HCT116 (cell line): Measurements from ENCODE around the gene PELI3. TPM values are rescaled to one million over a fixed set of nuclear protein-coding genes. Genes with fewer than 3 reads are reported as not detected.

ENCODE experiments used
- ATAC-seq: fragments of 200-7000 bp; cut with Tn5 transposase; 2 replicates; pipeline ENCODE4 v1.9.1; 2020; ENCODE audit warnings: mild to moderate bottlenecking, moderate library complexity
- BruUV-seq: library from RNA; stranded (reverse); fragments of 400-500 nt; replicated peaks from 2 replicates; lab custom pipeline; 2021; lab: Mats Ljungman, UMichigan
- CTCF ChIA-PET: fragments of 300-600 bp; sonication (Branson Sonifier 250); formaldehyde crosslinking; loops from one replicate; lab custom pipeline; 2021; ENCODE audit warnings: antibody characterized with exemption; lab: Charles Lee
- POLR2A ChIA-PET: fragments of 300-600, 350-600 bp; sonication (Branson Sonifier 250); formaldehyde crosslinking; loops from one replicate; lab custom pipeline; 2021; ENCODE audit warnings: antibody characterized with exemption; lab: Charles Lee
- RAD21 ChIA-PET, 2 experiments: fragments of 300-600 bp; sonication (Branson Sonifier 250); formaldehyde crosslinking; loops; one replicate each; lab custom pipeline; 2023; ENCODE audit warnings: low total read pairs in 2 of 2; ENCODE audit not compliant: uncharacterized antibody in 2 of 2, unreplicated experiment in 2 of 2, low non-redundant PET in 1 of 2; lab: Charles Lee
- DNase-seq: peaks from one replicate; pipeline ENCODE4 v3.0.0-alpha.2; 2010; ENCODE audit warnings: low read depth, low spot score
- H2AFZ ChIP-seq: fragments of 200-600 bp; shearing (Covaris generic), sonication (generic); 2 replicates; pipeline ENCODE4 v1.6.1; 2017; ENCODE audit warnings: low read depth, mixed run types, mixed read lengths, antibody characterized with exemption, low read length; ENCODE audit not compliant: poor library complexity, severe bottlenecking
- H3K27ac ChIP-seq: 2 replicates; pipeline ENCODE4 v1.5.1; 2012; ENCODE audit warnings: low read depth, low read length
- H3K27me3 ChIP-seq: fragments of 200-600 bp; sonication (generic); 2 replicates; pipeline ENCODE4 v1.6.1; 2016; ENCODE audit warnings: mixed run types, low read length, mixed read lengths; ENCODE audit not compliant: insufficient read depth
- H3K36me3 ChIP-seq, 2 experiments: fragments of 200-500 bp in 1 of 2; fragments of 200-600 bp in 1 of 2; sonication (Bioruptor generic) in 1 of 2; sonication (generic) in 1 of 2; 2 replicates each; pipeline versions ENCODE4 v1.5.1 to v1.6.1; 2014 to 2016; ENCODE audit warnings: low read length in 2 of 2, inconsistent platforms in 1 of 2, mixed read lengths in 1 of 2, mixed run types in 1 of 2; ENCODE audit not compliant: insufficient read depth in 2 of 2, control insufficient read depth in 1 of 2
- H3K4me1 ChIP-seq, 2 experiments: fragments of 200-600 bp in 1 of 2; sonication (generic) in 1 of 2; 2 replicates each; pipeline versions ENCODE4 v1.5.1 to v1.6.1; 2012 to 2017; ENCODE audit warnings: low read length in 2 of 2, inconsistent platforms in 1 of 2, mild to moderate bottlenecking in 1 of 2, mixed read lengths in 1 of 2, mixed run types in 1 of 2, moderate library complexity in 1 of 2; ENCODE audit not compliant: insufficient read depth in 2 of 2, control insufficient read depth in 1 of 2
- H3K4me2 ChIP-seq: fragments of 200-600 bp; sonication (generic); 2 replicates; pipeline ENCODE4 v1.6.1; 2017; ENCODE audit warnings: mixed run types, low read length, mixed read lengths
- H3K4me3 ChIP-seq, 2 experiments: fragments of 200-600 bp in 1 of 2; sonication (generic) in 1 of 2; replicated peaks in 1 of 2; 2 replicates each; pipeline ENCODE4 v1.5.1; 2011 to 2016; ENCODE audit warnings: low read length in 2 of 2, control low read depth in 1 of 2, low read depth in 1 of 2, mild to moderate bottlenecking in 1 of 2, mixed read lengths in 1 of 2, mixed run types in 1 of 2
- H3K79me2 ChIP-seq: fragments of 200-600 bp; sonication (generic); 2 replicates; pipeline ENCODE4 v1.6.1; 2017; ENCODE audit warnings: mild to moderate bottlenecking, mixed run types, low read length, moderate library complexity, mixed read lengths; ENCODE audit not compliant: insufficient read depth
- H3K9ac ChIP-seq: fragments of 200-600 bp; sonication (generic); 2 replicates; pipeline ENCODE4 v1.6.1; 2016; ENCODE audit warnings: low read length, mixed read lengths
- H3K9me2 ChIP-seq: fragments of 200-600 bp; sonication (generic), shearing (Covaris generic); 2 replicates; pipeline ENCODE4 v1.6.1; 2017; ENCODE audit warnings: mixed run types, mild to moderate bottlenecking, moderate library complexity; ENCODE audit not compliant: insufficient read depth
- H3K9me3 ChIP-seq, 2 experiments: fragments of 200-500 bp in 1 of 2; fragments of 200-600 bp in 1 of 2; sonication (Bioruptor generic) in 1 of 2; sonication (generic) in 1 of 2; 2 replicates each; pipeline ENCODE4 v1.6.1; 2014 to 2017; ENCODE audit warnings: low read length in 2 of 2, mixed read lengths in 2 of 2, inconsistent platforms in 1 of 2, low read depth in 1 of 2, mild to moderate bottlenecking in 1 of 2, mixed run types in 1 of 2, moderate library complexity in 1 of 2; ENCODE audit not compliant: control insufficient read depth in 1 of 2, insufficient read depth in 1 of 2
- H4K20me1 ChIP-seq: fragments of 200-600 bp; sonication (generic), shearing (Covaris generic); 2 replicates; pipeline ENCODE4 v1.6.1; 2017; ENCODE audit warnings: mixed run types, mild to moderate bottlenecking, moderate library complexity; ENCODE audit not compliant: insufficient read depth
- ATF3 ChIP-seq: IDR thresholded peaks from 2 replicates; pipeline ENCODE4 v1.6.1; 2012
- CBX3 ChIP-seq: IDR thresholded peaks from 2 replicates; pipeline ENCODE4 v1.6.1; 2012; ENCODE audit warnings: low read depth
- CEBPB ChIP-seq: IDR thresholded peaks from 2 replicates; pipeline ENCODE4 v1.6.1; 2012; ENCODE audit warnings: low read depth
- CTCF ChIP-seq, 3 experiments: fragments of 200-600 bp in 1 of 3; sonication (generic) in 1 of 3; IDR thresholded peaks in 2 of 3; conservative IDR thresholded peaks in 1 of 3; 2 replicates each; pipeline ENCODE4 v1.5.1; 2012 to 2017; ENCODE audit warnings: low read depth in 2 of 3, low read length in 2 of 3, antibody characterized with exemption in 1 of 3, borderline replicate concordance in 1 of 3, control low read depth in 1 of 3, mild to moderate bottlenecking in 1 of 3, mixed read lengths in 1 of 3, mixed run types in 1 of 3, moderate library complexity in 1 of 3; ENCODE audit not compliant: insufficient read depth in 1 of 3
- EGR1 ChIP-seq: IDR thresholded peaks from 2 replicates; pipeline ENCODE4 v1.6.1; 2012; ENCODE audit warnings: low read depth
- ELF1 ChIP-seq: IDR thresholded peaks from 2 replicates; pipeline ENCODE4 v1.6.1; 2012; ENCODE audit warnings: low read depth, borderline replicate concordance
- EZH2 ChIP-seq: fragments of 200-600 bp; sonication (generic); IDR thresholded peaks from 2 replicates; pipeline ENCODE4 v1.6.1; 2017; ENCODE audit warnings: antibody characterized with exemption, mixed run types
- EZH2phosphoT487 ChIP-seq: fragments of 200-600 bp; IDR thresholded peaks from 2 replicates; pipeline ENCODE4 v1.6.1; 2018; ENCODE audit warnings: antibody characterized with exemption, borderline replicate concordance
- FOSL1 ChIP-seq: IDR thresholded peaks from 2 replicates; pipeline ENCODE4 v1.6.1; 2012; ENCODE audit warnings: low read depth
- JUND ChIP-seq: IDR thresholded peaks from 2 replicates; pipeline ENCODE4 v1.6.1; 2012
- MAX ChIP-seq: IDR thresholded peaks from 2 replicates; pipeline ENCODE4 v1.6.1; 2012
- POLR2AphosphoS5 ChIP-seq: IDR thresholded peaks from 2 replicates; pipeline ENCODE4 v1.6.1; 2011; ENCODE audit warnings: mild to moderate bottlenecking, low read depth, low read length, moderate library complexity
- RAD21 ChIP-seq: IDR thresholded peaks from 2 replicates; pipeline ENCODE4 v1.6.1; 2012; ENCODE audit warnings: low read depth, mild to moderate bottlenecking
- REST ChIP-seq: IDR thresholded peaks from 2 replicates; pipeline ENCODE4 v1.6.1; 2012; ENCODE audit warnings: low read depth
- SP1 ChIP-seq: IDR thresholded peaks from 2 replicates; pipeline ENCODE4 v1.6.1; 2012; ENCODE audit warnings: low read depth
- SRF ChIP-seq: IDR thresholded peaks from 2 replicates; pipeline ENCODE4 v1.6.1; 2012; ENCODE audit warnings: low read depth
- TCF7L2 ChIP-seq: IDR thresholded peaks from 2 replicates; pipeline ENCODE4 v1.7.0; 2011; ENCODE audit warnings: borderline replicate concordance, inconsistent platforms; ENCODE audit not compliant: insufficient read depth, insufficient read length; ENCODE audit errors: extremely low read depth
- YY1 ChIP-seq: IDR thresholded peaks from 2 replicates; pipeline ENCODE4 v1.6.1; 2011; ENCODE audit warnings: low read length, low read depth, moderate library complexity, mild to moderate bottlenecking; ENCODE audit not compliant: insufficient replicate concordance; ENCODE audit errors: extremely low read depth
- ZBTB33 ChIP-seq: IDR thresholded peaks from 2 replicates; pipeline ENCODE4 v1.6.1; 2011; ENCODE audit warnings: mild to moderate bottlenecking, low read length, moderate library complexity; ENCODE audit not compliant: insufficient replicate concordance; ENCODE audit errors: extremely low read depth
- intact Hi-C: fragments of 100-400 bp; cut with micrococcal nuclease; formaldehyde crosslinking; loops from 2 replicates; pipeline ENCODE4 v1.10.0; 2022
- total RNA-seq: library from RNA; stranded (reverse); gene quantifications from one replicate; pipeline ENCODE4 v1.2.1, GENCODE V29; 2021; ENCODE audit not compliant: unreplicated experiment

The PELI3 gene
- total RNA-seq, 1 experiment from 2014 or later: 12.8 TPM

GRCh38 chr11:66488957-66489356 lies 22.3 kb downstream of the PELI3 start:
- Histone ChIP-seq H3K4me3 (no peak overlapping the region), H3K4me2 (no peak overlapping the region), H4K20me1 (no peaks in the 10 kb centered on the region), H3K9ac (no peak overlapping the region), H3K79me2 (no peaks in the 10 kb centered on the region), H2AFZ (no peak overlapping the region), H3K27me3 (no peaks in the 10 kb centered on the region), H3K27ac (no peak overlapping the region), H3K9me3 (no peaks in the 10 kb centered on the region), H3K36me3 (peaks cover 4 to 5% of the 10 kb centered on the region in 2 experiments; a peak in 2 of 4 replicates), H3K4me1 (no peaks in the 10 kb centered on the region), H3K9me2 (no peaks in the 10 kb centered on the region)
- intact Hi-C loops: no loop called here
- CTCF ChIA-PET: no interaction called here
- RAD21 ChIA-PET: no interaction called here
- no peak for DNase-seq
- ATAC-seq: no peak
- no peak for TF ChIP-seq POLR2AphosphoS5
- no peak for TF ChIP-seq ELF1
- no peak for TF ChIP-seq EZH2
- no peak for TF ChIP-seq TCF7L2
- no peak for TF ChIP-seq SRF
- TF ChIP-seq JUND: no peak
- no peak for TF ChIP-seq REST
- TF ChIP-seq CEBPB: no peak
- TF ChIP-seq RAD21: no peak
- TF ChIP-seq SP1: no peak
- TF ChIP-seq ATF3: no peak
- TF ChIP-seq ZBTB33: no peak
- no peak for TF ChIP-seq CBX3
- no peak for TF ChIP-seq FOSL1
- no peak for TF ChIP-seq EZH2phosphoT487
- TF ChIP-seq CTCF (IDR thresholded peaks at IDR 0.05 in 2 of 3, conservative IDR thresholded peaks at IDR 0.05 in 1 of 3; ENCODE audit: borderline replicate concordance in 1 of 3, insufficient read depth in 1 of 3, low read depth in 2 of 3, low read length in 2 of 3): no peak
- TF ChIP-seq MAX: no peak
- no peak for TF ChIP-seq YY1
- TF ChIP-seq EGR1: no peak
- POLR2A ChIA-PET: interaction anchor here (1.3 kb wide), 1 partner anchor 23 kb away, joined by 6 read pairs; the partner anchor contains the start of gene PELI3
- BruUV-seq: no TSS peak
